Hypothalamus (tissue), 51 donors: ENCODE measurements around the gene TMCC3.

Experiments used
- DNase-seq, 51 donors: peaks; one replicate each; lab custom pipeline; 2025; lab: John Stamatoyannopoulos, UW

Gene TMCC3

DNA sequence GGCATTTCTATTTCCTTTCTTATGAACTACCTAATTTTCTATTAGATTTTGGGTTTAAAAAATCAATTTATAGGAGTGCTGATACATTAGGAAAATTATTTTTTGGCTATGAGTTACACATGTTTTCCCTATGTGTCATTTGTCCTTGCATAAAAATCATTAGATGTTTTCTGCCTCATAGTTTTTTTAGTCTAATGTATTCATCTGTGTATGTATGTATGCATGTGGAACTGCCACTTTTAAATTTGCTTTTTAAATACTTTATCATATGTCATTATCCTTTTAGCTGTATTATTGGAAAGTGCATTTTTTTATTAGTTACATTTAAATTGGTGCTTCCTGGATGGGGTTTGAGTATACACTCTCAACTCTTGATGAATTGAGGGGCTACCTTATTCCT lies 112.0 kb downstream of the TMCC3 start:
- no peak for DNase-seq

DNA sequence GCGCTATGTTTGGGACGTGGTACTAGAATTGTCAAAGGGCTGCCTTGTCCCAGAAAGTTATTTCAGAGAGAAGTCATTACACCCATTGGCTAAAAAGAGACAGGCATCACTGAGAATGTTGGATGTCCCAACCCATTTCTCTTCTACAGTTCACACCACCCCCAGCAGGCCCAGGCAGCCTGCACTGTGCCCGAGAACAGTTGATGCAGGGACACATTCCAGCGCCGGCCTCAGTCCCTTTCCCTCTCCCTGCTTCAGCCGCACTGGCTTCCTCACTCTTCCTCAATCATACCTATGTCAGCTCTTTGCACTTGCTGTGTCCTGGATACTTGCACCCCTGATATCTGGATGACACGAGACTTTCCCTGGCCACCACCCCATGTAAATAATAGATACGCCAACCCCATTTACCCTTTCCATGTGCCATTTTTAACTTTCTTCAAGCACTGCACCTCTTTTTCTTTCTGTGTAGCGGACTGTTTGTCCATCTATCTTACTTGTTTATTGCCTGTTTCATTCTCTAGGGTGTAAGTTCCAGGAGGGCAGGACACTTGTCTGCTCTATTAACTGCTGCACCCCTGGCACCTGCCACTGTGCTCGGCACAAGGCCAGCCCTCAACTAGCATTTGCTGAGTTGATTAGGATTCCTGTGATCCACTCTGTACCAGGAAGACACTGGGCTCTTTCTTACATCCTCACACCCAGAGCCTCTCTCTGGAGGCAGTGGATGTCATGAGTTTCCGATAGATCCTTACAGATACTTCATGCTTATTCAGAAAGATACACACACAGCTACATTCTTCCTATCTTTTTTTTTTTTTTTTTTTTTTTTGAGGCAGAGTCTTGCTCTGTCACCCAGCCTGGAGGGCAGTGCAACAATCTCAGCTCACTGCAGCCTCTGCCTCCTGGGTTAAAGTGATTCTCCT lies 114.1 kb downstream of the TMCC3 start:
- no peak for DNase-seq

DNA sequence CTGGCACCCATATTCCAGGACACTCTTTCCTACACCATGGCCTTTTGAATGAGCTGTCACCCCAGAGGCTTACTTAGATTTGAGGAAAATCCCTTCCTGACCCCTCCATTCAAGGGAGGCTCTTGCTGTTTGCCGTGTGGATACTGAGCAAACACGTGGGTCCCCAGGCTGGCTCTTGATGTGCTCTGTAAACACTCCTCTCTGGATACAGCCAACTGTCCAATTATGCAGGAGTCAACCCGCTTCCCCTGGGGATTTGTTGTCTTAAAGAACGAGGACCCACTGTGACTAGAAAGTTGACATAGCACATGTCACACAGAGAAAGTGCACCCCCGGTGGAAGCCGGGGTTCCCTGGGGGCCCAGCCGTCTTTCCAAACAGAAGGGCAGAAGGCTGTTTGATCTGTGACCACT lies 114.8 kb downstream of the TMCC3 start:
- DNase-seq, result no peak

DNA sequence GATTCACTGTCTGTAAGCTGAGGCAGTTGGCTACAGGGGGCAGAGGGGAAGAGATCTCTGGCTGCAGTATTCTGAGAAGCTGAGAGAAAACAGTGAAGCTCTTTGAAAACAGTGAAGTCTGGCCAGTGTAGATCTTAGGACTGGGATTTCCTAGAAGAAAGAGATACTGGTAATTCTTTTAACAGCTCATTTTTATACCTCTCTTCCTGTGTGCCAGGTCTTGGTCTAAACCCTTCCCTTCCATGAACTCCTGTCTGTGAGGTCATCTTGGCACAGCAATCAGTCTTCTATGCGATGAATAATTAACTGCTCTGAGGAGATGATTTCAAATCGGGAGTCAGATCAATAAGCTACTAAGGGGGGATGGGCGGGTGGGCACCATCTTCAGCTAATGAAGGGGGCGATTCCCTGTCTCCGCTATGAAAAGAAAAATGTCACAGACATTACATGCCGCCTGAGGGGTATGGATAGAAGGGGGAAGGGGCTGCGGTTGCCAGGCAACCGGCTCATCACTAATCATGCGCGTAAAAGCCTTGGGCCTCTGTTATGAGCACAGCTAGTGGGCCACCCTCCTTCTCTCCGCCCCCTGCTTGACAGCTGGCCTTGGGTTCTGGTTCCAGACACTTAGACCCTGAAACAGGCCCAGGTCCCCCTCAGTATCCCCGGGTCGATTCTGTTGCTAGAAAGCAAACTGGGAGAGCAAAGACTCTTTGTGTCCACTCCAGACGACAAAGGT lies 115.4 kb downstream of the TMCC3 start:
- peak in 1 of 51 donors; percentile 1 for DNase-seq

DNA sequence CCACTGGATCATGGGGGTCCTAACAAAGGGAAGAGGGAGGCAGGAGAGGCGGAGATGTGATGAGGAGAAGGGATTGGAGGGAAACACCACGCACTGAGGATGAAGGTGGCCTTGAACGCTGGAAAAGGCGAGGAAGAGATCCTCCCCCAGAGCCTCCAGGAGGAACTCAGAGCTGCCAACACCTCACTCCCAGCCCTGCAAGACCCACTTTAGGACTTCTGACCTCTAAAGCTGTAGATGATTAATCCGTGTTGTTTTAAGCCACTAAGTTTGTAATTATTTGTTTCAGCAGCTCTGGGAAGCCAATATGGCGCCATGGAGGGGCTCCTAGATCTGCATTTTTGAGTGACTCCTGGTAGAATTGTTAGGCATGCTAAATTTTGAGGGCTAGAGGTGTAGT lies 116.1 kb downstream of the TMCC3 start:
- DNase-seq, result no peak

DNA sequence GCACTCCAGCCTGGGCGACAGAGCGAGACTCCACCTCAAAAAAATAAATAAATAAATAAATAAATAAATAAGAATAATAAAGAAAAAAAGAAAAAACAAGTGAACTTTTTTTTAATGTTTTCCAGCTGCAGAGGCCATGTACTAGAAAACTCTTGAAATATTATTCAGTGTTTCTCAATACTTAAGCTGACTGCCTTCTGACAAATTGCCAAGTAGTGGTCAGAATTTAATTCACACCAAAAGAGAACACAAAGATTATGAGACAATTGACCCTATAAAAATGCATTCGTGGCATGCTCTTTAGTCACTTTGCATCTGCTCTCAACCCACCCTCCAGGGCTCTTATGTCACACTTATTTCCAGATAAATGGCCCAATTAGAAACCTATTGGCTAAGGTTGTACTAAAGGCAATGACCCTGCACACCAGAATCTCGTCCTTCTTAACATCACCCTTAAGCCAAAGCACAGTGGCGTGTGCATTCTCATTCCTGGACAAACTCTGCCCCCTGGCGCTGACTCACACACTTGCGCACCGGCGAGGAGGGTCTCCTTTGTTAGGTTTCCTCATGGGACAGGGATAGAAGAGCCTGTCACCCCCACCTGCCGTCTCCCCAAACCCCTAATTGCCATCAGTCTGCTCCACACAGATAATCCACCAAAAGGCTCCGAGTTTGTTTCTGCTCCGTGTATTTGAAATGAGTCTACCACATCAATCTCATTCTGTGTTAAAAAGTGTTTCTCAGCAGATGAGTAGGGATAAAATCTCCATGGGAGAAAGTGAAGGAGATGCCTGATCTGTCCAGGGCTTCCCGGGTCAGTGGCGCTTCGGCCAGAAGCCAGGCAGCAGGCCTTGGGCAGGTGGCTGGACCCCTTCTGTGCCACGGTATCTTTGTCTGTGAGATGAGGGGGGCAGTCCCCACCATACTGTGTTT lies 117.6 kb downstream of the TMCC3 start:
- peak in 47 of 51 donors; percentile 3 to 75 (median 39) for DNase-seq

DNA sequence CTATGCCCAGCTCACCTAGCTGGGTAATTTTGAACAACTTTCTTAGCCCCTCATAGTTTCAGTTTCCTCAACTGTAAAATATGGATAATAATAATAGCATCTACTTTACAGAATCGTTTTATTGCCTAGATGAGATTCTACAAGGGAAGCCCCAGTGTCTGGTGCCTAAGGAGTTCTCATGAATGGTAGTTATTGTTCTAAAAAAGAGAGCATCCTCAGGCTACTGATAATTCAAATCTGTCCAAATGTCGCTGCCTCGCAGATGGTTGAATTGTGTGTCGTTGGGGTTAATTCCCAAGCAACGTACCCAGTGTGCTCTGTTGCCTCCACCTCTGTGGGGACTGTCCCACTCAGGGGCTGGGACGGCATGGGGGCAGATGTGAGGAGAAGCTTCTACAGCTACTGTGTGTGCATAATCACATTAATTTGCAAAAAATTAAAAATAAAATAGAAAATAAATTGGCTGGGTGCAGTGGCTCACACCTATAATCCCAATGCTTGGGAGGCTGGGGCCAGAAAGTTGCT lies 119.1 kb downstream of the TMCC3 start:
- no peak for DNase-seq

DNA sequence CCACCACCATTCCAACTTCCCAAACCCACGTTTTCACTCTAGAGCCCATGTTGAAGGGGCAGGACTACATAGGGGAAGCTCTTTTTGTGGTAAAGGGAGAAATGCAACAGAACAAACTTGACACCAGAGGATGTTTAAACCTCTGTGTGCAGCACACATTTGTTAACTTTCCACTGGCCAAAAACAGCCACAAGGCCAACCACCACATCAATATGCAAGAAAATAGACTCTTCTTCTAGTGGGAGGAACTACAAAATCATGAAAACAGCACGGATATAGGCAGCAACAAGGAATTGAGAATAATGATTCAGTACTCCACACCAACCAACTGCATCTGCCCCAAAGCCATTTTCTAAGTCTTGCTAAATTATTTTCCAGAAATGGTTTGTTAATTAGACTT lies 124.4 kb downstream of the TMCC3 start:
- no peak for DNase-seq
